ENCODE data around the gene LMNTD1.

The LMNTD1 gene

DNA sequence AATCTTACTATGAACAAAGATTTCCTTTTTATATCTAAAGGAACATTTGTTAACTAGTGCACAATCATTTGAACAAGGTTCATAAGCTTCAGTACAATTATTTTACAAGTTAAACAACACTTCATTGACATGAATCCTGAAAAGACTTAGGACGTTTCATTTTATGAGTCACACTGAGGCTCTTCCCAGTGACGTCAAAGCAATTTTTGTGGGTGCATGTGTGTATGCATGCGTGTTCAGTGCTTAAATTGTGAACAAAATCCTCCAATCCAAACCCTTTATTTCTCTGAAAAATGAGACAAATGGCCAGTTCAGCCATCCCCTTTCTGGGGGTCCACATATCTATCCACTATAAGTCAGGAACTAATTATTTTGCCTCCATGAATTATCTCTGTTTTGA lies 2.9 kb downstream of the LMNTD1 start:
- no peak for DNase-seq

GRCh38 chr12:25549120-25549519 lies 4.0 kb downstream of the LMNTD1 start:
- no peak for DNase-seq

DNA sequence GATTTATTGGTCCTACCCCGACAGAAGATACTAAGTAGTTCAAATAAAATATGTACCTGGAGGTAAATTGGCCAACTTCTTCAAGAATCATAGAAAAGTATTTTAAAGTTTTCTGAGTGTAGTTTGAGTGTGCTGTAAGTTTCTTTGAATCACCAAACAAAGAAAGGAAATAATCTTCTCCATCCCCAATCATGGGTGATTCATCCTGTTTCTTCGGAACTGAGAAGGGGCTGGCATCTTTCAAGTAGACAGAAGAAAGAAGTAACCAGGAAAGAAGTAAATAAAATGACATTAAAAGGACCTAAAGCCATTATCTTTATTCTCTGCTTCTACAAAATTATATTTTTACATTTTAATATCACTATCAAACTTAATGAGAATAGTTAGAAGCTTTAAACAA lies 6.8 kb downstream of the LMNTD1 start:
- no peak for DNase-seq

GRCh38 chr12:25533150-25533549 lies 19.9 kb downstream of the LMNTD1 start:
- DNase-seq = no peak

- no peak for DNase-seq
Measured at GRCh38 chr12:25531502-25532052, 21.5 kb downstream of the LMNTD1 start.

GRCh38 chr12:25529738-25530137 lies 23.3 kb downstream of the LMNTD1 start:
- DNase-seq = no peak

DNA sequence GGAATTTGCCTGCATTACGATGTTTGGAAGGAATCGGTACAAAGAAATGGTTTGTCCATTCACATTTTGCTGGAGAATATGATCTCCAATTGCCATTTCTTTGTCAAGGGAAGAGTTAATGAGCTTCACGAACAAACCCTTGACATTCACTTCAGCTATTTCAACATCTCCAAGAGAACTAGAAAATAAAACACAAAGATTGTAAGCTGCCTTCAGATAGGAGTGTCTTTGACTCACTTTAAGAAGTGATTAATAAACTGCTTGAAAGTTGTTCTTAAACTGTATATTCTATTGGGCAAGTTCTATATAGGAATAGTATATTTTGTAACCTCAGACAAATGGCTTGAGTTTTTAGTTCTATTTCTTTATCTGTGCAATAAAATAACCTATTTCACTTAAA lies 26.3 kb downstream of the LMNTD1 start:
- DNase-seq = no peak

GRCh38 chr12:25524366-25524765 lies 28.7 kb downstream of the LMNTD1 start:
- DNase-seq = no peak

DNA sequence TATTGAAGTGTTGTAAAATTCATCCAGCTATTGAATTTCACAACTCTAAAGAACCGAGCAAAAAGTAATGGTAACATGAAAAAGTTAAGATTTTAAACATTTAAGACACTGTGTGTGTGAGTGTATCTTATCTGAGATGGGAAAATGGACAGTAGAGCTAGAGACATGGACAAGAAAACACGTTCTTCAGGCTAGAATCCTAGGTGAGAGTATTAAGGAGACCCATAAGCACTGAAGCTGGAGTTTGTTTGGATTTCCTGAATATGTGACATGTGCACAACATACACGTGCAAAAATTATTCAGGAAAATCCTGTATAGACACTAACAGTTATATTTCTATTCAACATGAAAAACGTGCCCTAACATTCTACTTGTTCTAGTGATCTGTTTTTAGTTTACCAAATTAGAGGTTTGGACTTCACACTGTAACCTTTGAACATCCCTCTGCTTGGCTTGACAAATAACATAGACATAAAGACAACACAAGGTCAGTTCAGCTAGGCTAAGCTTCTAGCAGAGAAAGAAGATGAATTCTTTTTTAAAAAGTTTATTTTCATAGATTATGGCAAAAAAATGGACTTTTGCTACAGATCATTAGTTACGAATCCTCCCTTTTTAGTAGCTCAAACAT lies 31.3 kb downstream of the LMNTD1 start:
- no peak for DNase-seq

GRCh38 chr12:25518512-25518911 lies 34.6 kb downstream of the LMNTD1 start:
- DNase-seq = no peak

DNA sequence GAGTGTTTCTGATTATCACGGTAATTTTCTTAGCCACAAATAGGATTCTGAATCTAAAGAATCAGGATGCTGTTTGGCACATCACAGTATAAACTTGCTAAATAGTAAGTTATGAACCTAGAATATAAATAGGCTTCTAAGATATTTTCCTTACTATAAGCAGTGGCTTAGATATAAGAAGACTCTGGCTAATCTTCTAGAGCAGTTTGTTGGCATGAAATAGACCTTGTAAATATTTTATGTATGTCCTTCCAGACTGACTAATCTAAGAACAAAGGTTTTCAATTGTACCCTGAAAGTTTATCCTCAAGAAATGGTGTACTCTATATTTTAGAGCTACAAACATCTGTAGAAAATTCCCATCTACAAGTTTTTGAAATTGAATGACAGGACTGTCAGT lies 48.3 kb downstream of the LMNTD1 start:
- DNase-seq = no peak

DNA sequence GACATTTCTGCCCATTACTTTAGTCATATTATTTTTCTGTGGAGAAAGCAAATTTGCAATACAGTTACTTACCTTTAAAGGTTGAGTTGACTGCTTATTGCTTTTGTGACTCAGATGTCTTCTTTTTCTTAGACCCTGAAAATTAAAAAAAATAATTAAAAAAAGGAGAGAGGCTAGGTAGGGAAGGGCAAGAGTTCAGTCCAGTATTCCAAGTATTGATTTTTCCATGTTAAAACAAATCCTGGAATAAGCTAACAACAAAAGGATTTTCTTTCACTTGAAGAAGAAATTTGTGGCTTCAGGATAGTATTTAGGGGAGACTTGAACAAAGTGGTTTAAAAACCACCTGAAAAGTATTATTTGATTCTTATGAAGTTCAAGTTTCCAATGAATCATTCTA lies 49.4 kb downstream of the LMNTD1 start:
- no peak for DNase-seq

- no peak for DNase-seq
Measured at GRCh38 chr12:25502596-25502995, 50.5 kb downstream of the LMNTD1 start.

GRCh38 chr12:25502118-25502517 lies 51.0 kb downstream of the LMNTD1 start:
- no peak for DNase-seq

GRCh38 chr12:25501549-25501948 lies 51.5 kb downstream of the LMNTD1 start:
- no peak for DNase-seq

GRCh38 chr12:25500651-25501050 lies 52.4 kb downstream of the LMNTD1 start:
- DNase-seq = no peak

GRCh38 chr12:25497021-25497420 lies 56.1 kb downstream of the LMNTD1 start:
- DNase-seq = no peak

DNA sequence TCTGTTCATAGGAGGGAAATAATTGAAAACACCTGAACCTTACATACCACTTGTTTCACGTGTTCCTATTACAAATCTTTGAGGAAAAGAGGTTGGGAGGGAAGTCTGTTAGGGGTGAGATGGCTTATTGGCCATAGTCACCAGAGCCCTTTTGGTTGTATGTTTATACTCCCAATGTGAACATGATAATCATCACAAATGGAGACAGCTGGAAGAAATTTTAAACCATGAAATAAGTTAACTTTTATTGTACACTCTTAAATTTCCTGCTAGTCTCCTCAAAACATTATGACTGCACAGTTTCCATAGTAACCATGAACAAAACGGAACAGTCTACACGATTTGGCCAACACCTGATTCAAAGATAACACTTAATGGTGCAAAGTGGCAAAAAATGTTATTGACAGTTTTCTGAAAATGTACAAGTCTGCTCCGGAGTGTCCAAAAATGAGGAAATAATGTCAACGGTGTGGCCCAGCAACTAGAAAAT lies 56.9 kb downstream of the LMNTD1 start:
- DNase-seq = no peak

DNA sequence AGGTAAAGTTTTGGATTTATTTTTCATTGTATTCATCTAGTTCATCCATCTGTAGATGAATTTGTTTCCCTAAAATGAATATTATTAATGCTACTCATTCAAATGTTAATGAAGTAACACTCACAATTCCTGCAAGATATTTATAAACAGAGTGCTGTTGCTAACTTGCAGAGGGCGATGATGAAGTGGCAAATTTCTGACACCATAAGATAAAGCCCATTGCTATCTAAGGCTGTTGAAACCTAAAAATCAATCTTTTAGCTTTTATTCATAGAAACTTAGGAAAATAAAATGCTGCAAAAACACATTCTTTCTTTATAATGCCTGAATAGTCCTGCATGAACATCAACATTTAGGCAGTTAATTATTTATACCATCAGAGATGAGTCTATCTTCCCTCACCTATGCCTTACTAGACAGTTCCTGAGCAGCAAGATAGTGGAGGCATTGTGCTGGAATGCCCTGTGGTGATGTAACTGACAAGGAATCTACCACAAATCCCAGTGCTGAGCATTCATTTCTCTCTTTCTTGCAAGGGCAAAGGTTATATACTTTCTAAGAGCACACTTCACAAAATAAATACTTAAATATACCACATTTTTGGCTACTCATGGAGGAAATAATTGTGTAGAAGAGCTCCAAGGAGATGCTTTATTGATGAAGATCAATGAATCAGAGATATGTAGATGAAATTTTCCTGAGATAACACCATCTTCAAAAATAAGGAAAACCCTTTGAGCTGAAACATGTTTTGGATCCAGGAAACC lies 57.6 kb downstream of the LMNTD1 start:
- DNase-seq = no peak

- no peak for DNase-seq
Measured at GRCh38 chr12:25494926-25495325, 58.2 kb downstream of the LMNTD1 start.

GRCh38 chr12:25493682-25494081 lies 59.4 kb downstream of the LMNTD1 start:
- DNase-seq = no peak

DNA sequence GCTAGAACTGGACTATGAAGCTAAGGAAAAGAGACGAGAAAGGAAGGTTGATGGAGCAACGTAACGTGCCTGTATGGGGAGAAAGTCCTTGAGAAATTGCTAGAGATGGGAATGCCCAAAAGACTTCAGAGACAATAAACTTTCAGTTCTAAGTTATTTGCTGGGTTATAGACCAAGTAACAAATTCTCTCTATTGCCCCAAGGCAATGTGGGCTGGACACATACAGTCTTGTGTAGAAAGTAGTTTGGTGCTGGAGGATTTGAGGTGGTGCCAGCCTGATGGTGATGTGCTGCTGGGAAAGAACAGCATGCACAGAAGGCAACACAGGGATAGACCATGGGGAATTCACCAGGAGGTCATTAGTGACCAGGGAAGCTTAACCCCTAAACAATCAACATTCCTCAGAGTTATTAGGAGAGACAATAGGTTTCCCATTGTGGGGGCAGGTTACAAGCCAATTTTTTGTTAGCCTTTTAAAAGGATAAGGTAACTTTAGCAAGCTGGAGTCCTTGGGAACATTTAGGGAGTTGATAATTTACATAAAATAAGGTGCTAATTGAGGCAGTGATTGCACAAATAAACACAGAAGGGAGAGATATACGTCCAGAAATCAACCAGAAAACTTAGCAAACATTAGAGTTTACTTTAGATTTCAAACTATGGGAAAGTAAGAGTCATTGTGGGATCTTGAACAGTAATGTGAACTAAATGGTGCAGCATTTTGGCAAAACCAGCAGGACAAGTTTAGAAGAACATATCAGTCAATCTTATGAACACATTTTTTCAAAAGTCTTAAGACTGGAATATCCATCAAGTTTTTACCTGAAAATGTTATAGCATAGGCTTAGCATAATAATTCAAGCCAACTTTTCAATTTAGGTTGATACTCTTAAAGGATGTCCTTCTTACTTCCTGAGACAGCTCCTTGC lies 61.4 kb downstream of the LMNTD1 start:
- no peak for DNase-seq

Data from 8988T (cell line).